H1 (cell line): ENCODE measurements around the gene GFI1B. TPM values are rescaled to one million over a fixed set of nuclear protein-coding genes. Genes with fewer than 3 reads are reported as not detected.

Source experiments
- CTCF ChIA-PET: fragments of 300-600 bp; sonication (Branson Sonifier 250); formaldehyde crosslinking; loops from one replicate; lab custom pipeline; 2021; ENCODE audit not compliant: partially characterized antibody; lab: Charles Lee
- POLR2A ChIA-PET: fragments of 300-600 bp; sonication (Branson Sonifier 250); formaldehyde crosslinking; loops from one replicate; lab custom pipeline; 2021; ENCODE audit warnings: inconsistent platforms; ENCODE audit not compliant: partially characterized antibody; lab: Charles Lee
- DNase-seq, 2 experiments: peaks; one replicate each; pipeline versions ENCODE4 v3.0.0 to v3.0.0-alpha.2; 2010 to 2022; ENCODE audit warnings: low spot score in 2 of 2, low read depth in 1 of 2, mixed read lengths in 1 of 2
- FAIRE-seq: peaks from 2 replicates; lab custom pipeline; 2011; peaks lifted over from hg19 to GRCh38; lab: Jason Lieb, UNC
- H2AFZ ChIP-seq: 2 replicates; pipeline ENCODE4 v1.8.1; 2012; ENCODE audit warnings: low read length, inconsistent platforms
- H2AK5ac ChIP-seq: 2 replicates; pipeline ENCODE4 v1.6.1; 2013; ENCODE audit warnings: low read depth, low read length
- H2BK120ac ChIP-seq: replicated peaks from 2 replicates; pipeline ENCODE3; 2013; ENCODE audit warnings: low read depth, low read length, inconsistent platforms
- H2BK12ac ChIP-seq: 2 replicates; pipeline ENCODE4 v1.6.1; 2013; ENCODE audit warnings: low read depth, low read length
- H2BK15ac ChIP-seq: 2 replicates; pipeline ENCODE4 v1.6.1; 2013; ENCODE audit warnings: low read length
- H2BK20ac ChIP-seq: 2 replicates; pipeline ENCODE4 v1.6.1; 2013; ENCODE audit warnings: low read length
- H2BK5ac ChIP-seq: 2 replicates; pipeline ENCODE4 v1.6.1; 2013; ENCODE audit warnings: low read depth, low read length
- H3K14ac ChIP-seq: 2 replicates; pipeline ENCODE4 v1.6.1; 2013; ENCODE audit warnings: inconsistent platforms; ENCODE audit not compliant: insufficient read length
- H3K18ac ChIP-seq: 2 replicates; pipeline ENCODE4 v1.6.1; 2013; ENCODE audit warnings: low read length; ENCODE audit errors: extremely low read depth
- H3K23ac ChIP-seq: 2 replicates; pipeline ENCODE4 v1.6.1; 2013; ENCODE audit warnings: inconsistent platforms; ENCODE audit not compliant: insufficient read length
- H3K23me2 ChIP-seq: 2 replicates; pipeline ENCODE4 v1.6.1; 2013; ENCODE audit warnings: low read depth, low read length
- H3K27ac ChIP-seq: 2 replicates; pipeline ENCODE4 v1.6.1; 2011; ENCODE audit warnings: low read depth, low read length, inconsistent platforms
- H3K27me3 ChIP-seq, 4 experiments: replicated peaks in 1 of 4; 1 replicate in 1 of 4; 2 replicates in 3 of 4; pipeline versions ENCODE4 v1.6.1 to v1.8.1; 2011 to 2013; ENCODE audit warnings: low read length in 3 of 4, mild to moderate bottlenecking in 3 of 4, inconsistent platforms in 2 of 4, mixed read lengths in 2 of 4, moderate library complexity in 1 of 4; ENCODE audit not compliant: control insufficient read depth in 3 of 4, insufficient read depth in 3 of 4; ENCODE audit errors: extremely low read depth in 1 of 4
- H3K36me3 ChIP-seq, 4 experiments: 2 replicates each; pipeline versions ENCODE4 v1.6.1 to v1.8.1; 2011 to 2013; ENCODE audit warnings: mild to moderate bottlenecking in 4 of 4, low read length in 3 of 4, moderate library complexity in 2 of 4, control low read depth in 1 of 4, inconsistent platforms in 1 of 4; ENCODE audit not compliant: insufficient read depth in 4 of 4, control insufficient read depth in 2 of 4
- H3K4ac ChIP-seq: replicated peaks from 2 replicates; pipeline ENCODE3; 2013; ENCODE audit warnings: low read length, low read depth, mixed read lengths, inconsistent platforms; ENCODE audit not compliant: insufficient read length
- H3K4me1 ChIP-seq, 4 experiments: replicated peaks in 1 of 4; 1 replicate in 1 of 4; 2 replicates in 3 of 4; pipeline versions ENCODE4 v1.6.1 to v1.8.1; 2011 to 2013; ENCODE audit warnings: low read length in 3 of 4, inconsistent platforms in 2 of 4, mixed read lengths in 1 of 4; ENCODE audit not compliant: insufficient read depth in 4 of 4, control insufficient read depth in 3 of 4
- H3K4me2 ChIP-seq, 2 experiments: 2 replicates each; pipeline versions ENCODE4 v1.6.1 to v1.8.1; 2011 to 2013; ENCODE audit warnings: low read depth in 2 of 2, low read length in 2 of 2, control low read depth in 1 of 2, inconsistent platforms in 1 of 2, mild to moderate bottlenecking in 1 of 2; ENCODE audit not compliant: insufficient read depth in 1 of 2
- H3K4me3 ChIP-seq, 4 experiments: fragments of 200-600, 300-600 bp in 1 of 4; sonication (generic), shearing (Covaris generic), sonication (Bioruptor Twin) in 1 of 4; 2 replicates each; pipeline versions ENCODE4 v1.5.1 to v1.8.1; 2011 to 2016; ENCODE audit warnings: low read length in 4 of 4, low read depth in 3 of 4, control low read depth in 2 of 4, inconsistent platforms in 2 of 4, mild to moderate bottlenecking in 2 of 4, mixed read lengths in 1 of 4, moderate library complexity in 1 of 4; ENCODE audit not compliant: insufficient read depth in 2 of 4; ENCODE audit errors: extremely low read depth in 1 of 4
- H3K56ac ChIP-seq: replicated peaks from 2 replicates; pipeline ENCODE3; 2013; ENCODE audit warnings: low read depth, mild to moderate bottlenecking, mixed read lengths, low read length, inconsistent platforms; ENCODE audit not compliant: insufficient read length
- H3K79me1 ChIP-seq: 2 replicates; pipeline ENCODE4 v1.6.1; 2013; ENCODE audit warnings: low read depth, low read length, control low read depth
- H3K79me2 ChIP-seq, 2 experiments: 2 replicates each; pipeline versions ENCODE4 v1.6.1 to v1.8.1; 2012 to 2013; ENCODE audit warnings: low read length in 2 of 2, mild to moderate bottlenecking in 2 of 2, inconsistent platforms in 1 of 2; ENCODE audit not compliant: insufficient read depth in 2 of 2, control insufficient read depth in 1 of 2
- H3K9ac ChIP-seq, 4 experiments: replicated peaks in 1 of 4; 1 replicate in 1 of 4; 2 replicates in 3 of 4; pipeline versions ENCODE4 v1.6.1 to v1.8.1; 2011 to 2013; ENCODE audit warnings: low read depth in 3 of 4, low read length in 3 of 4, control low read depth in 2 of 4, mild to moderate bottlenecking in 2 of 4, moderate library complexity in 2 of 4, inconsistent platforms in 1 of 4; ENCODE audit errors: extremely low read depth in 1 of 4
- H3K9me3 ChIP-seq, 2 experiments: 2 replicates each; pipeline versions ENCODE4 v1.6.1 to v1.8.1; 2012 to 2013; ENCODE audit warnings: mild to moderate bottlenecking in 2 of 2, moderate library complexity in 2 of 2, control low read depth in 1 of 2, inconsistent platforms in 1 of 2, low read depth in 1 of 2, low read length in 1 of 2, mixed read lengths in 1 of 2; ENCODE audit not compliant: insufficient read depth in 2 of 2
- H4K20me1 ChIP-seq, 2 experiments: replicated peaks in 1 of 2; 2 replicates each; pipeline versions ENCODE3 to v1.8.1; 2011 to 2013; ENCODE audit warnings: inconsistent platforms in 2 of 2, low read length in 2 of 2, mild to moderate bottlenecking in 1 of 2; ENCODE audit not compliant: insufficient read depth in 2 of 2, control insufficient read depth in 1 of 2
- H4K5ac ChIP-seq: 2 replicates; pipeline ENCODE4 v1.6.1; 2013; ENCODE audit warnings: low read length, low read depth, mixed read lengths, inconsistent platforms; ENCODE audit not compliant: insufficient read length
- H4K8ac ChIP-seq: 2 replicates; pipeline ENCODE4 v1.8.0; 2013; ENCODE audit warnings: mild to moderate bottlenecking, moderate library complexity, low read length, inconsistent platforms; ENCODE audit not compliant: insufficient read depth; ENCODE audit errors: extremely low read depth
- H4K91ac ChIP-seq: replicated peaks from 2 replicates; pipeline ENCODE3; 2013; ENCODE audit warnings: low read length, mixed read lengths, inconsistent platforms; ENCODE audit not compliant: insufficient read length
- ATF3 ChIP-seq: IDR thresholded peaks from 2 replicates; pipeline ENCODE4 v1.6.1; 2011; ENCODE audit warnings: low read depth, mild to moderate bottlenecking, low read length; ENCODE audit not compliant: insufficient read depth
- CHD1 ChIP-seq: IDR thresholded peaks from 2 replicates; pipeline ENCODE4 v1.6.1; 2012; ENCODE audit warnings: low read depth, low read length, improper control_type of control experiment
- CTBP2 ChIP-seq: IDR thresholded peaks from 2 replicates; pipeline ENCODE4 v1.7.0; 2011; ENCODE audit warnings: borderline replicate concordance, mild to moderate bottlenecking, moderate library complexity, mixed read lengths, low read length; ENCODE audit not compliant: insufficient read depth, insufficient read length
- EGR1 ChIP-seq: IDR thresholded peaks from 2 replicates; pipeline ENCODE4 v1.6.1; 2011; ENCODE audit warnings: low read depth, low read length, borderline replicate concordance
- POLR2A ChIP-seq, 2 experiments: IDR thresholded peaks; 1 replicate in 1 of 2; 2 replicates in 1 of 2; pipeline ENCODE4 v1.6.1; 2011; ENCODE audit warnings: low read depth in 2 of 2, low read length in 2 of 2, mild to moderate bottlenecking in 2 of 2; ENCODE audit errors: control extremely low read depth in 1 of 2
- RAD21 ChIP-seq, 2 experiments: IDR thresholded peaks in 1 of 2; conservative IDR thresholded peaks in 1 of 2; 2 replicates each; pipeline ENCODE4 v1.6.1; 2011; ENCODE audit warnings: low read depth in 2 of 2, low read length in 2 of 2, improper control_type of control experiment in 1 of 2, inconsistent platforms in 1 of 2, mild to moderate bottlenecking in 1 of 2, moderate library complexity in 1 of 2
- RBBP5 ChIP-seq: IDR thresholded peaks from 2 replicates; pipeline ENCODE4 v1.7.1; 2012; ENCODE audit warnings: low read depth, mild to moderate bottlenecking, inconsistent platforms, low read length, moderate library complexity, borderline replicate concordance
- SAP30 ChIP-seq: fragments of 300-600 bp; sonication (generic); IDR thresholded peaks from 2 replicates; pipeline ENCODE4 v1.7.1; 2012; ENCODE audit warnings: low read length, moderate library complexity, mild to moderate bottlenecking, inconsistent platforms; ENCODE audit not compliant: insufficient read depth, insufficient replicate concordance
- SP1 ChIP-seq: IDR thresholded peaks from 2 replicates; pipeline ENCODE4 v1.6.1; 2011; ENCODE audit warnings: low read depth, low read length
- SP2 ChIP-seq: IDR thresholded peaks from 2 replicates; pipeline ENCODE4 v1.6.1; 2012; ENCODE audit warnings: mild to moderate bottlenecking, low read length, inconsistent platforms
- TAF1 ChIP-seq: IDR thresholded peaks from 2 replicates; pipeline ENCODE4 v1.6.1; 2011; ENCODE audit warnings: mild to moderate bottlenecking, low read depth, low read length
- USF2 ChIP-seq: IDR thresholded peaks from 2 replicates; pipeline ENCODE4 v1.6.1; 2011; ENCODE audit warnings: low read length, improper control_type of control experiment
- YY1 ChIP-seq: IDR thresholded peaks from 2 replicates; pipeline ENCODE4 v1.6.1; 2011; ENCODE audit warnings: low read depth, mild to moderate bottlenecking, low read length
- WGBS, 2 experiments: shearing (Covaris generic) in 1 of 2; methylation state at CpG; one replicate each; pipeline versions ENCODE4 v1.1.6 to v1.1.7; 2013 to 2015; ENCODE audit warnings: low lambda C conversion rate in 2 of 2, mixed read lengths in 2 of 2, inconsistent platforms in 1 of 2, low coverage in 1 of 2, missing lambda C conversion rate in 1 of 2; ENCODE audit not compliant: insufficient replicate concordance in 2 of 2, insufficient coverage in 1 of 2, insufficient read length in 1 of 2; ENCODE audit errors: extremely low coverage in 1 of 2, missing lambda C conversion rate in 1 of 2; 5-methylcytosine and 5-hydroxymethylcytosine counted together
- polyA plus RNA-seq, 7 experiments: library from polyadenylated mRNA; depleted of rRNA in 3 of 7; stranded (reverse) in 5 of 7; unstranded in 2 of 7; fragments of >200 nt in 5 of 7; fragments of 200-250 nt in 2 of 7; gene quantifications; 1 replicate in 5 of 7; 2 replicates in 1 of 7; 4 replicates in 1 of 7; pipeline versions ENCODE4 v1.2.1 to v1.2.3, GENCODE V29; 2011 to 2013; ENCODE audit warnings: missing spikeins in 2 of 7, mixed read lengths in 2 of 7
- total RNA-seq: library from RNA; stranded (reverse); fragmentation: NEBNext Ultra II Directional; extraction: Animal tissue kit (Norgen Biotek cat#: 25700); gene quantifications from 2 replicates; pipeline ENCODE4 v1.2.1, GENCODE V29; 2021

GFI1B gene
- total and polyA plus RNA-seq, 2 of the 8 experiments (the other 6 are each of a cell fraction or from before 2014, with no cell fraction given), result 0.09 to 0.11 TPM

- Histone ChIP-seq H3K9ac (no peak overlapping the region), H2AFZ (no peak overlapping the region), H3K18ac (no peak overlapping the region), H3K4me1 (peaks cover 0 to 10% (median 5%) of the 10 kb centered on the region in 4 experiments; a peak in 6 of 7 replicates), H3K4ac (no peak overlapping the region), H4K20me1 (peaks cover 0 to 3% of the 10 kb centered on the region in 2 experiments), H3K4me3 (peak overlapping the region in 1 of 4 experiments; percentile 53; a peak in 2 of 8 replicates), H2AK5ac (no peak overlapping the region), H3K79me2 (no peaks in the 10 kb centered on the region), H2BK120ac (no peak overlapping the region), H3K27ac (no peak overlapping the region), H3K56ac (no peak overlapping the region), H3K36me3 (no peaks in the 10 kb centered on the region), H4K5ac (no peak overlapping the region), H2BK15ac (no peak overlapping the region), H3K4me2 (peak overlapping the region; percentile 71 to 86), H3K14ac (no peak overlapping the region), H3K79me1 (no peaks in the 10 kb centered on the region), H3K27me3 (peaks cover 0 to 23% (median 13%) of the 10 kb centered on the region in 4 experiments; a peak in 6 of 7 replicates), H2BK5ac (no peak overlapping the region), H2BK12ac (peak overlapping the region; percentile 20; the same call in 1 of the 2 replicates), H4K91ac (no peak overlapping the region), H3K23ac (no peak overlapping the region), H3K23me2 (peaks cover 3% of the 10 kb centered on the region; the same call in 1 of the 2 replicates), H2BK20ac (no peak overlapping the region), H4K8ac (no peak overlapping the region), H3K9me3 (no peaks in the 10 kb centered on the region)
- CTCF ChIA-PET, result interaction anchor here (0.6 to 3.1 kb wide), 16 partner anchors 8 to 159 kb away, joined by 3 to 20 read pairs (median 4); partner anchors contain the start of gene TSC1
- POLR2A ChIA-PET, result no interaction called here
- WGBS, 2 experiments, result 10% methylated on average over 2 of the region's 2 CpGs; no CpG with 5 or more reads in 1 of the 2 experiments
- FAIRE-seq (no peak), DNase-seq (no peak)
- TF ChIP-seq USF2 (no peak), POLR2A (IDR thresholded peaks at IDR 0.05; ENCODE audit: control extremely low read depth in 1 of 2, low read depth in 2 of 2, low read length in 2 of 2) (no peak), RAD21 (IDR thresholded peaks at IDR 0.05 in 1 of 2, conservative IDR thresholded peaks at IDR 0.05 in 1 of 2; ENCODE audit: low read depth in 2 of 2, low read length in 2 of 2) (no peak), SP2 (no peak), CTBP2 (no peak), SAP30 (no peak), ATF3 (no peak), YY1 (no peak), EGR1 (no peak), SP1 (no peak), TAF1 (no peak), CHD1 (no peak), RBBP5 (no peak)
These were observed 413 bp upstream of the GFI1B start for GRCh38 chr9:132978112-132978450.
